Caco-2 (cell line): Measurements from ENCODE around the gene LAMC2. TPM values are rescaled to one million over a fixed set of nuclear protein-coding genes. Genes with fewer than 3 reads are reported as not detected.

Experiments
- BruUV-seq: library from RNA; stranded (reverse); fragments of 400-500 nt; replicated peaks from 2 replicates; lab custom pipeline; 2021; lab: Mats Ljungman, UMichigan
- CTCF ChIA-PET: fragments of 300-600 bp; sonication (Branson Sonifier 250); formaldehyde crosslinking; loops from one replicate; lab custom pipeline; 2022; ENCODE audit warnings: antibody characterized with exemption; lab: Charles Lee
- POLR2A ChIA-PET: fragments of 300-600 bp; sonication (Branson Sonifier 250); formaldehyde crosslinking; loops from one replicate; lab custom pipeline; 2022; ENCODE audit warnings: antibody characterized with exemption; lab: Charles Lee
- DNase-seq, 2 experiments: peaks; one replicate each; pipeline versions ENCODE4 v3.0.0 to v3.0.0-alpha.2; 2020 to 2022
- H3K27me3 ChIP-seq: replicated peaks from 2 replicates; pipeline ENCODE4 v1.6.0; 2011; ENCODE audit warnings: low read length; ENCODE audit not compliant: control insufficient read depth, insufficient read depth
- H3K36me3 ChIP-seq: 2 replicates; pipeline ENCODE4 v1.5.1; 2011; ENCODE audit warnings: low read length; ENCODE audit not compliant: control insufficient read depth, insufficient read depth
- H3K4me1 ChIP-seq: fragments of 250-450 bp; sonication (Bioruptor Pico); 2 replicates; pipeline ENCODE4 v1.5.1; 2020; ENCODE audit warnings: mild to moderate bottlenecking
- H3K4me3 ChIP-seq: 2 replicates; pipeline ENCODE4 v1.5.1; 2011; ENCODE audit warnings: low read depth, mild to moderate bottlenecking, control low read depth, low read length
- H3K9me3 ChIP-seq: fragments of 250-450 bp; sonication (Bioruptor Pico); 2 replicates; pipeline ENCODE4 v1.5.1; 2020; ENCODE audit warnings: mild to moderate bottlenecking, moderate library complexity
- H3K27ac Mint-ChIP-seq: one replicate; pipeline ENCODE4 v1.8.0; 2022; ENCODE audit warnings: mixed read lengths; ENCODE audit not compliant: unreplicated experiment
- H3K27me3 Mint-ChIP-seq: one replicate; pipeline ENCODE4 v1.8.0; 2022; ENCODE audit warnings: mixed read lengths; ENCODE audit not compliant: insufficient read depth, unreplicated experiment
- H3K36me3 Mint-ChIP-seq: one replicate; pipeline ENCODE4 v1.8.0; 2022; ENCODE audit warnings: mild to moderate bottlenecking, mixed read lengths; ENCODE audit not compliant: insufficient read depth, unreplicated experiment
- H3K4me1 Mint-ChIP-seq: one replicate; pipeline ENCODE4 v1.8.0; 2022; ENCODE audit warnings: low read depth, mixed read lengths; ENCODE audit not compliant: unreplicated experiment
- H3K4me3 Mint-ChIP-seq: one replicate; pipeline ENCODE4 v1.8.0; 2022; ENCODE audit warnings: mild to moderate bottlenecking, moderate library complexity, mixed read lengths; ENCODE audit not compliant: unreplicated experiment
- H3K9me3 Mint-ChIP-seq: one replicate; pipeline ENCODE4 v1.8.0; 2022; ENCODE audit warnings: mixed read lengths; ENCODE audit not compliant: unreplicated experiment
- intact Hi-C: fragments of 100-400 bp; cut with micrococcal nuclease; formaldehyde crosslinking; loops from one replicate; pipeline ENCODE4 v1.10.0; 2022; ENCODE audit not compliant: unreplicated experiment
- total RNA-seq: library from RNA; stranded (reverse); gene quantifications from 2 replicates; pipeline ENCODE4 v1.2.3, GENCODE V29; 2022
- TF ChIP-seq, protein P1 (sequence below), 2 experiments: fragments of 200-600 bp in 1 of 2; IDR thresholded peaks; 1 replicate in 1 of 2; 2 replicates in 1 of 2; pipeline versions ENCODE4 v1.5.1 to v1.8.0; 2011 to 2022; ENCODE audit warnings: antibody characterized with exemption in 1 of 2, control low read depth in 1 of 2, inconsistent platforms in 1 of 2, low read depth in 1 of 2, low read length in 1 of 2, mild to moderate bottlenecking in 1 of 2, moderate library complexity in 1 of 2; ENCODE audit not compliant: insufficient read depth in 1 of 2, severe bottlenecking in 1 of 2, unreplicated experiment in 1 of 2

LAMC2 gene
- total RNA-seq, 1 experiment from 2014 or later: 34.9 TPM

DNA sequence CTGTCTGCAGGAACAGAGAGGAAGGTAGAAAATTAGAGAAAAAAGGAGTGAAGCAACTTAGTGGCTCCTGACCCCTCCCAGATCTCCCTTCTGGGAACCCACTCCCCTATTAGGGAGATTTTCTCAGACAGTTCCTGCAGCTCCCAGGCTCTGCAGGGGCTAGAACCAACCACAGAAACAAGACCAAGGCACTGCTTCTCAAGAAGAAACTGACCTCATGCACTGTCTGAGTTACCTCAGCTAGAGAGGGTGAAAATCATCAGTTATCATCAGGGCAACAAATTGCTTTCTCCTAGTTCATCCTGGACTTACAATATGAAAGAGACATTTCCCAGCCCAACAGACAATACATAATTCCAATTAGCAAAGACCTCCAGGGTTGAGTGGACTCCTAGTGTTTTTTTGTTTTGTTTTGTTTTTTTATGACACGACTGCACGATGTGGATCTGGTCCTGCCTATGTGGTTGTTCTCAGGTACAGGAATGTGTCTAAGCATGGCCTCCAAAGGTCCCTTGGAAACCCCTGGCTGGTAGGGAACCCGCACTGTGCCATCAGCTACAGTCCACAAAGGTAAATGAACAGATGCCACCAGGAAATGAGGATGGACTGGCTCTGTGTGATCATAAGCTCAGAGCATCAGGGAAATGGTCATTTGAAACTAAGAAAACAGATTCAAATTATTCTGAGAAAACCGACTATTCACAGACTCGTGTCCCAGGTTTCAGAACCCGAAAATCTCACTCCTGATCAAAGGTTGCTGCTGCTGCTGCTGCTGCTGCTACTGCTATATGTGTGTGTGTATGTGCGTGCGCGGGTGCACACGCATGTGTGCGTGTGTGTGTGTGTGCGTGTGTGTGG is 65.3 kb downstream of the LAMC2 start:
- DNase-seq: no peak
- peaks cover 31% of the 10 kb centered on the region for H3K9me3 Mint-ChIP-seq
- H3K27me3 ChIP-seq: no peaks in the 10 kb centered on the region
- H3K36me3 Mint-ChIP-seq: peaks cover 8% of the 10 kb centered on the region
- H3K27me3 Mint-ChIP-seq: no peaks in the 10 kb centered on the region
- intact Hi-C loops: no loop called here
- H3K4me3 Mint-ChIP-seq: no peak overlapping the region
- no peak overlapping the region for H3K4me3 ChIP-seq
- ChIA-PET POLR2A (no interaction called here), CTCF (no interaction called here)
- no peaks in the 10 kb centered on the region for H3K4me1 ChIP-seq
- H3K4me1 Mint-ChIP-seq: no peaks in the 10 kb centered on the region
- 0 out of 2 replicates have a peak, but pooled peaks cover 4% of the 10 kb centered on the region for H3K9me3 ChIP-seq
- no peak overlapping the region for H3K27ac Mint-ChIP-seq
- H3K36me3 ChIP-seq: no peaks in the 10 kb centered on the region; the same call in 1 of the 2 replicates
- TF ChIP-seq, protein P1, sequence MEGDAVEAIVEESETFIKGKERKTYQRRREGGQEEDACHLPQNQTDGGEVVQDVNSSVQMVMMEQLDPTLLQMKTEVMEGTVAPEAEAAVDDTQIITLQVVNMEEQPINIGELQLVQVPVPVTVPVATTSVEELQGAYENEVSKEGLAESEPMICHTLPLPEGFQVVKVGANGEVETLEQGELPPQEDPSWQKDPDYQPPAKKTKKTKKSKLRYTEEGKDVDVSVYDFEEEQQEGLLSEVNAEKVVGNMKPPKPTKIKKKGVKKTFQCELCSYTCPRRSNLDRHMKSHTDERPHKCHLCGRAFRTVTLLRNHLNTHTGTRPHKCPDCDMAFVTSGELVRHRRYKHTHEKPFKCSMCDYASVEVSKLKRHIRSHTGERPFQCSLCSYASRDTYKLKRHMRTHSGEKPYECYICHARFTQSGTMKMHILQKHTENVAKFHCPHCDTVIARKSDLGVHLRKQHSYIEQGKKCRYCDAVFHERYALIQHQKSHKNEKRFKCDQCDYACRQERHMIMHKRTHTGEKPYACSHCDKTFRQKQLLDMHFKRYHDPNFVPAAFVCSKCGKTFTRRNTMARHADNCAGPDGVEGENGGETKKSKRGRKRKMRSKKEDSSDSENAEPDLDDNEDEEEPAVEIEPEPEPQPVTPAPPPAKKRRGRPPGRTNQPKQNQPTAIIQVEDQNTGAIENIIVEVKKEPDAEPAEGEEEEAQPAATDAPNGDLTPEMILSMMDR (IDR thresholded peaks at IDR 0.05; ENCODE audit: insufficient read depth in 1 of 2, low read depth in 1 of 2, low read length in 1 of 2, severe bottlenecking in 1 of 2, unreplicated experiment in 1 of 2): no peak
- BruUV-seq: no TSS peak

DNA sequence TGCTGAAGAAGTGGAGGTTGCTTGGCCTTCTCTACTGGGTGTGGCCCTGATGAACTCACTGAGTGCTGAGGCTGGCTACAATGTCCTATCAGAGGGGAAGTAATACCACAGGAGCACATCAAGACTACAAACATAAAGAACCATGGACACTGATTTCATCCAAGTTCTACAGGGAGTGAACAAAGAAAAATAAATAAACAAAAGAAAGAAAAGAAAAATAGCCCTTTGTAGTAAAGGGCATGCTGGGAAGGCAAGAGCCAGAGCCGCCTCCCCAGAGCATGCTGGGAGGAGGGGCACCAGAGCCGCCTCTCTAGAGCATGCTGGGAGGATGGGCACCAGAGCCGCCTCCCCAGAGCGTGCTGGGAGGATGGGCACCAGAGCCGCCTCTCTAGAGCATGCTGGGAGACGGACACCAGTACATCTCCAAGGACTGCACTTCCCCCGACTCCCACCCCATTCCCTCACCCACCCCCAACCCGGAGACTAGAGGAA is 65.9 kb downstream of the LAMC2 start:
- H3K4me3 Mint-ChIP-seq: no peak overlapping the region
- peaks cover 8% of the 10 kb centered on the region for H3K36me3 Mint-ChIP-seq
- TF ChIP-seq, protein P1 (IDR thresholded peaks at IDR 0.05; ENCODE audit: insufficient read depth in 1 of 2, low read depth in 1 of 2, low read length in 1 of 2, severe bottlenecking in 1 of 2, unreplicated experiment in 1 of 2): no peak
- H3K4me1 Mint-ChIP-seq: no peaks in the 10 kb centered on the region
- ChIA-PET POLR2A (no interaction called here), CTCF (no interaction called here)
- H3K27me3 Mint-ChIP-seq: no peaks in the 10 kb centered on the region
- no peaks in the 10 kb centered on the region for H3K27me3 ChIP-seq
- no peak overlapping the region for H3K27ac Mint-ChIP-seq
- 0 out of 2 replicates have a peak, but pooled peaks cover 4% of the 10 kb centered on the region for H3K9me3 ChIP-seq
- intact Hi-C loops: no loop called here
- BruUV-seq: no TSS peak
- peaks cover 31% of the 10 kb centered on the region for H3K9me3 Mint-ChIP-seq
- H3K36me3 ChIP-seq: no peaks in the 10 kb centered on the region; the same call in 1 of the 2 replicates
- no peak for DNase-seq
- no peak overlapping the region for H3K4me3 ChIP-seq
- H3K4me1 ChIP-seq: no peaks in the 10 kb centered on the region

DNA sequence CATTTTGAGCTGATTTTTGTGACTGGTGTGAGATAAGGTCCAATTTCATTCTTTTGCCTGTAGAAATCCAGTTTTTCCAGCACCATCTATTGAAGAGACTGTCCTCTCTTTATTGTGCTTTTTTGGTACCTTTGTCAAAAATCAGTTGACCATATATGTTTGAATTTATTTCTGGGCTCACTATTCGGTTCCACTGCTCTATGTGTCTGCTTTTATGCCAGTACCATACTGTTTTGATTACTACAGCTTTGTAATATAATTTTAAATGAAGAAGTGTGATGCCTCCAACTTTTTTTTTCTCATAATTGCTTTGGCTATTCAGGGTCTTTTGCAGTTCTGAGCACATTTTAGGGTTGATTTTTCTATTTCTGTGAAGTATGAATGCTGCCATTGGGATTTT is 69.0 kb downstream of the LAMC2 start:
- 0 out of 2 replicates have a peak, but pooled peaks cover 2% of the 10 kb centered on the region for H3K9me3 ChIP-seq
- H3K36me3 ChIP-seq: no peaks in the 10 kb centered on the region; the same call in 1 of the 2 replicates
- H3K36me3 Mint-ChIP-seq: peaks cover 8% of the 10 kb centered on the region
- ChIA-PET CTCF (no interaction called here), POLR2A (no interaction called here)
- no peaks in the 10 kb centered on the region for H3K4me1 ChIP-seq
- no peak overlapping the region for H3K4me3 ChIP-seq
- H3K4me3 Mint-ChIP-seq: no peak overlapping the region
- intact Hi-C loops: no loop called here
- H3K4me1 Mint-ChIP-seq: no peaks in the 10 kb centered on the region
- no peak overlapping the region for H3K27ac Mint-ChIP-seq
- TF ChIP-seq, protein P1 (IDR thresholded peaks at IDR 0.05; ENCODE audit: insufficient read depth in 1 of 2, low read depth in 1 of 2, low read length in 1 of 2, severe bottlenecking in 1 of 2, unreplicated experiment in 1 of 2): no peak
- H3K27me3 ChIP-seq: no peaks in the 10 kb centered on the region
- no peaks in the 10 kb centered on the region for H3K27me3 Mint-ChIP-seq
- no peak for DNase-seq
- no TSS peak for BruUV-seq
- H3K9me3 Mint-ChIP-seq: peaks cover 27% of the 10 kb centered on the region
